Kidney tubule cell (primary cell): ENCODE measurements around the gene STRN3.
"Not testable (repeated sequence)": the region's sequence is repeated elsewhere in the genome, so short reads cannot be mapped to it uniquely, and the experiment has no call there.

Experiments
- DNase-seq: peaks from one replicate; pipeline ENCODE4 v3.0.0-alpha.2; 2018; ENCODE audit warnings: low spot score

The STRN3 gene

GRCh38 chr14:31037709-31038221 lies 11.6 kb upstream of the STRN3 start:
- no peak for DNase-seq

GRCh38 chr14:31036552-31036951 lies 10.4 kb upstream of the STRN3 start:
- DNase-seq, result no peak

- no peak for DNase-seq
Measured at GRCh38 chr14:31030469-31030868, 4.3 kb upstream of the STRN3 start.

GRCh38 chr14:31029016-31029970 lies 3.1 kb upstream of the STRN3 start:
- DNase-seq, result peak; percentile 17

GRCh38 chr14:31027847-31028246 lies 1.7 kb upstream of the STRN3 start:
- DNase-seq, result no peak

- peak; percentile 98 for DNase-seq
Measured at GRCh38 chr14:31026450-31027235, 464 bp upstream of the STRN3 start.

- DNase-seq, result peak; percentile 41
Measured at GRCh38 chr14:31025367-31026076, 657 bp downstream of the STRN3 start, which contains the start of gene AP4S1. TSS of gene AP4S1 (plus strand) at chr14:31025649. CDS start at chr14:31066197, 40,548 bp downstream.

GRCh38 chr14:31024577-31025366 lies 1.4 kb downstream of the STRN3 start:
- DNase-seq, result peak; percentile 51

- no peak for DNase-seq
Measured at GRCh38 chr14:31024010-31024480, 2.1 kb downstream of the STRN3 start.

- DNase-seq, result no peak
Measured at GRCh38 chr14:31022386-31022785, 3.8 kb downstream of the STRN3 start.

GRCh38 chr14:31021576-31021949 lies 4.6 kb downstream of the STRN3 start:
- DNase-seq, result no peak

GRCh38 chr14:31020834-31021575 lies 5.2 kb downstream of the STRN3 start:
- DNase-seq, result no peak

- DNase-seq, result no peak
Measured at GRCh38 chr14:31018057-31018645, 8.0 kb downstream of the STRN3 start.

GRCh38 chr14:31013841-31014240 lies 12.3 kb downstream of the STRN3 start:
- DNase-seq, result no peak

GRCh38 chr14:31010935-31011334 lies 15.2 kb downstream of the STRN3 start:
- DNase-seq, result no peak

- DNase-seq, result no peak
Measured at GRCh38 chr14:31009836-31010574, 16.2 kb downstream of the STRN3 start.

GRCh38 chr14:31006703-31007102 lies 19.5 kb downstream of the STRN3 start:
- no peak for DNase-seq

- not testable (repeated sequence) for DNase-seq
Measured at GRCh38 chr14:31004007-31004406, 22.2 kb downstream of the STRN3 start.

GRCh38 chr14:31003284-31003683 lies 22.9 kb downstream of the STRN3 start:
- no peak for DNase-seq
